GM21737 (cell line): ENCODE measurements around the gene SYPL1.

Experiments used
- ATAC-seq: cut with Tn5 transposase; IDR thresholded peaks from one replicate; pipeline ENCODE4 v1.9.1; 2021; ENCODE audit warnings: mild to moderate bottlenecking, moderate library complexity; ENCODE audit not compliant: unreplicated experiment

Gene SYPL1

GRCh38 chr7:106095634-106096033, 16.5 kb downstream of the SYPL1 start:
- ATAC-seq: no peak

- ATAC-seq: no peak
Observed at GRCh38 chr7:106094780-106095179, 17.3 kb downstream of the SYPL1 start.

GRCh38 chr7:106092204-106092603, 19.9 kb downstream of the SYPL1 start:
- ATAC-seq: no peak

- ATAC-seq: peak; percentile 86
Observed at GRCh38 chr7:106089647-106090046, 22.5 kb downstream of the SYPL1 start.

GRCh38 chr7:106088014-106088413, 24.1 kb downstream of the SYPL1 start:
- no peak for ATAC-seq

- no peak for ATAC-seq
Observed at GRCh38 chr7:106086062-106086461, 26.1 kb downstream of the SYPL1 start.

GRCh38 chr7:106085015-106085414, 27.1 kb downstream of the SYPL1 start:
- no peak for ATAC-seq

- no peak for ATAC-seq
Observed at GRCh38 chr7:106083717-106084116, 28.4 kb downstream of the SYPL1 start.

- ATAC-seq: no peak
Observed at GRCh38 chr7:106082087-106082854, 29.8 kb downstream of the SYPL1 start.

- ATAC-seq: no peak
Observed at GRCh38 chr7:106080300-106080987, 31.7 kb downstream of the SYPL1 start.

- ATAC-seq: no peak
Observed at GRCh38 chr7:106076537-106076936, 35.6 kb downstream of the SYPL1 start.

GRCh38 chr7:106075937-106076336, 36.2 kb downstream of the SYPL1 start:
- ATAC-seq: no peak

GRCh38 chr7:106074257-106074656, 37.9 kb downstream of the SYPL1 start:
- no peak for ATAC-seq

- no peak for ATAC-seq
Observed at GRCh38 chr7:106073701-106074100, 38.4 kb downstream of the SYPL1 start.

- no peak for ATAC-seq
Observed at GRCh38 chr7:106072715-106073091, 39.4 kb downstream of the SYPL1 start.

GRCh38 chr7:106071999-106072714, 40.0 kb downstream of the SYPL1 start:
- peak; percentile 5 for ATAC-seq

- ATAC-seq: peak; percentile 88
Observed at GRCh38 chr7:106071356-106071998, 40.6 kb downstream of the SYPL1 start.

- no peak for ATAC-seq
Observed at GRCh38 chr7:106070567-106071254, 41.4 kb downstream of the SYPL1 start.

GRCh38 chr7:106070201-106070551, 41.9 kb downstream of the SYPL1 start:
- ATAC-seq: no peak

- ATAC-seq: no peak
Observed at GRCh38 chr7:106069471-106070200, 42.5 kb downstream of the SYPL1 start.
